ENCODE results near the gene FGF4.

FGF4 gene

GRCh38 chr11:69802590-69802989 lies 27.4 kb upstream of the FGF4 start:
- Histone ChIP-seq H3K27me3 (ENCODE audit: control insufficient read depth, low read length) (no peaks in the 10 kb centered on the region), H3K4me2 (ENCODE audit: low read length) (no peak overlapping the region), H4K20me1 (ENCODE audit: control insufficient read depth, insufficient read depth, low read depth, low read length) (no peaks in the 10 kb centered on the region), H3K79me2 (ENCODE audit: control insufficient read depth, low read length) (no peaks in the 10 kb centered on the region), H3K27ac (ENCODE audit: low read depth, low read length) (no peak overlapping the region), H3K9me3 (ENCODE audit: control insufficient read depth, insufficient read depth, low read length) (no peaks in the 10 kb centered on the region), H3K4me3 (ENCODE audit: low read length) (no peak overlapping the region), H3F3A (ENCODE audit: control insufficient read depth, insufficient read depth) (no peaks in the 10 kb centered on the region), H3K9me2 (replicated peaks; ENCODE audit: control insufficient read depth, low read length) (no peaks in the 10 kb centered on the region; the same call in 1 of the 2 replicates), H3K36me3 (ENCODE audit: control insufficient read depth, low read length) (no peaks in the 10 kb centered on the region), H3K4me1 (ENCODE audit: control insufficient read depth, low read length) (no peaks in the 10 kb centered on the region)
- no peak for TF ChIP-seq CTCF (IDR thresholded peaks at IDR 0.05; ENCODE audit: low read depth, low read length, poor library complexity, severe bottlenecking)
- TF ChIP-seq EZH2phosphoT487 (IDR thresholded peaks at IDR 0.05; ENCODE audit: borderline replicate concordance, low read length), result no peak

GRCh38 chr11:69801513-69802335 lies 26.6 kb upstream of the FGF4 start:
- peak; percentile 95 for TF ChIP-seq CTCF (IDR thresholded peaks at IDR 0.05; ENCODE audit: low read depth, low read length, poor library complexity, severe bottlenecking)
- TF ChIP-seq EZH2phosphoT487 (IDR thresholded peaks at IDR 0.05; ENCODE audit: borderline replicate concordance, low read length), result no peak
- Histone ChIP-seq H3K36me3 (ENCODE audit: control insufficient read depth, low read length) (no peaks in the 10 kb centered on the region), H3K27ac (ENCODE audit: low read depth, low read length) (no peak overlapping the region), H3F3A (ENCODE audit: control insufficient read depth, insufficient read depth) (no peaks in the 10 kb centered on the region), H3K9me2 (replicated peaks; ENCODE audit: control insufficient read depth, low read length) (no peaks in the 10 kb centered on the region; the same call in 1 of the 2 replicates), H3K27me3 (ENCODE audit: control insufficient read depth, low read length) (no peaks in the 10 kb centered on the region), H3K4me3 (ENCODE audit: low read length) (no peak overlapping the region), H3K9me3 (ENCODE audit: control insufficient read depth, insufficient read depth, low read length) (no peaks in the 10 kb centered on the region), H3K79me2 (ENCODE audit: control insufficient read depth, low read length) (no peaks in the 10 kb centered on the region), H3K4me1 (ENCODE audit: control insufficient read depth, low read length) (no peaks in the 10 kb centered on the region), H4K20me1 (ENCODE audit: control insufficient read depth, insufficient read depth, low read depth, low read length) (no peaks in the 10 kb centered on the region), H3K4me2 (ENCODE audit: low read length) (no peak overlapping the region)

- H3K27ac ChIP-seq (ENCODE audit: low read depth, low read length), result no peak overlapping the region
These were observed 25.1 kb upstream of the FGF4 start for GRCh38 chr11:69800278-69800677.

More at GRCh38 chr11:69800278-69800677, 25.1 kb upstream of the FGF4 start:
- H3K27me3 ChIP-seq (ENCODE audit: control insufficient read depth, low read length), result no peaks in the 10 kb centered on the region
- H3K4me3 ChIP-seq (ENCODE audit: low read length), result no peak overlapping the region
- H3F3A ChIP-seq (ENCODE audit: control insufficient read depth, insufficient read depth), result no peaks in the 10 kb centered on the region
- no peaks in the 10 kb centered on the region for H3K9me3 ChIP-seq (ENCODE audit: control insufficient read depth, insufficient read depth, low read length)
- TF ChIP-seq CTCF (IDR thresholded peaks at IDR 0.05; ENCODE audit: low read depth, low read length, poor library complexity, severe bottlenecking) (no peak), EZH2phosphoT487 (IDR thresholded peaks at IDR 0.05; ENCODE audit: borderline replicate concordance, low read length) (no peak)
- H3K9me2 ChIP-seq (replicated peaks; ENCODE audit: control insufficient read depth, low read length), result no peaks in the 10 kb centered on the region; the same call in 1 of the 2 replicates
- H3K36me3 ChIP-seq (ENCODE audit: control insufficient read depth, low read length), result no peaks in the 10 kb centered on the region
- no peak overlapping the region for H3K4me2 ChIP-seq (ENCODE audit: low read length)
- no peaks in the 10 kb centered on the region for H4K20me1 ChIP-seq (ENCODE audit: control insufficient read depth, insufficient read depth, low read depth, low read length)
- H3K4me1 ChIP-seq (ENCODE audit: control insufficient read depth, low read length), result no peaks in the 10 kb centered on the region
- no peaks in the 10 kb centered on the region for H3K79me2 ChIP-seq (ENCODE audit: control insufficient read depth, low read length)
